RCC 7860 (cell line): Measurements from ENCODE around the gene BAHD1.
"Not testable (repeated sequence)": the region's sequence is repeated elsewhere in the genome, so short reads cannot be mapped to it uniquely, and the experiment has no call there.

ENCODE experiments used
- DNase-seq: peaks from one replicate; pipeline ENCODE4 v3.0.0-alpha.2; 2015; ENCODE audit warnings: low spot score
- FAIRE-seq: peaks from 2 replicates; lab custom pipeline; 2012; peaks lifted over from hg19 to GRCh38; lab: Jason Lieb, UNC

The BAHD1 gene

GRCh38 chr15:40443255-40443654 lies 2.5 kb downstream of the BAHD1 start:
- DNase-seq (no peak), FAIRE-seq (no peak)

- DNase-seq (no peak), FAIRE-seq (no peak)
Measured at GRCh38 chr15:40443846-40444245, 3.1 kb downstream of the BAHD1 start.

- no peak for DNase-seq
- no peak for FAIRE-seq
Measured at GRCh38 chr15:40444736-40445135, 4.0 kb downstream of the BAHD1 start.

- FAIRE-seq (no peak), DNase-seq (no peak)
Measured at GRCh38 chr15:40445421-40445922, 4.7 kb downstream of the BAHD1 start.

- no peak for DNase-seq
- FAIRE-seq, result no peak
Measured at GRCh38 chr15:40446144-40446543, 5.4 kb downstream of the BAHD1 start.

GRCh38 chr15:40448354-40448753 lies 7.6 kb downstream of the BAHD1 start:
- no peak for FAIRE-seq
- DNase-seq, result no peak

- FAIRE-seq (peak; percentile 62), DNase-seq (peak; percentile 36)
Measured at GRCh38 chr15:40449275-40449674, 8.5 kb downstream of the BAHD1 start.

- no peak for FAIRE-seq
- DNase-seq, result no peak
Measured at GRCh38 chr15:40450047-40450446, 9.3 kb downstream of the BAHD1 start.

GRCh38 chr15:40451527-40452158 lies 10.9 kb downstream of the BAHD1 start:
- FAIRE-seq (no peak), DNase-seq (no peak)

GRCh38 chr15:40452296-40453090 lies 11.7 kb downstream of the BAHD1 start:
- DNase-seq (no peak), FAIRE-seq (no peak)

- FAIRE-seq, DNase-seq: not testable (repeated sequence)
Measured at GRCh38 chr15:40453941-40454340, 13.2 kb downstream of the BAHD1 start.

GRCh38 chr15:40454904-40455391 lies 14.2 kb downstream of the BAHD1 start:
- FAIRE-seq (no peak), DNase-seq (peak; percentile 8)

- FAIRE-seq, result no peak
- DNase-seq, result no peak
Measured at GRCh38 chr15:40456299-40456712, 15.6 kb downstream of the BAHD1 start.

- no peak for FAIRE-seq
Measured at GRCh38 chr15:40456738-40457137, 16.0 kb downstream of the BAHD1 start.

GRCh38 chr15:40458495-40459371 lies 18.0 kb downstream of the BAHD1 start:
- no peak for DNase-seq
- no peak for FAIRE-seq

More at GRCh38 chr15:40456738-40457137, 16.0 kb downstream of the BAHD1 start:
- no peak for DNase-seq

- DNase-seq (no peak), FAIRE-seq (no peak)
Measured at GRCh38 chr15:40459391-40460015, 18.8 kb downstream of the BAHD1 start.

GRCh38 chr15:40460404-40460803 lies 19.7 kb downstream of the BAHD1 start:
- DNase-seq (no peak), FAIRE-seq (no peak)

GRCh38 chr15:40461958-40462357 lies 21.2 kb downstream of the BAHD1 start:
- DNase-seq (no peak), FAIRE-seq (no peak)

- DNase-seq (no peak), FAIRE-seq (no peak)
Measured at GRCh38 chr15:40463279-40463678, 22.5 kb downstream of the BAHD1 start.

- FAIRE-seq, result no peak
- DNase-seq, result no peak
Measured at GRCh38 chr15:40463886-40464545, 23.3 kb downstream of the BAHD1 start.
